GM06990 (cell line): ENCODE results near the gene NTSR2.

Source experiments
- DNase-seq: peaks from one replicate; pipeline ENCODE4 v3.0.0-alpha.2; 2011; ENCODE audit not compliant: insufficient read length; ENCODE audit errors: extremely low read depth
- H3K27me3 ChIP-seq: replicated peaks from 2 replicates; pipeline ENCODE4 v1.6.0; 2011; ENCODE audit warnings: low read length; ENCODE audit not compliant: control insufficient read depth, insufficient read depth
- H3K36me3 ChIP-seq: 2 replicates; pipeline ENCODE4 v1.5.1; 2011; ENCODE audit warnings: low read length; ENCODE audit not compliant: control insufficient read depth, insufficient read depth
- H3K4me3 ChIP-seq: replicated peaks from 2 replicates; pipeline ENCODE4 v1.5.1; 2011; ENCODE audit warnings: low read depth, mild to moderate bottlenecking, control low read depth, low read length
- TF ChIP-seq, protein P1 (sequence below): IDR thresholded peaks from 2 replicates; pipeline ENCODE4 v1.5.1; 2011; ENCODE audit warnings: low read length, control low read depth, mild to moderate bottlenecking, inconsistent platforms; ENCODE audit not compliant: insufficient read depth, poor library complexity, severe bottlenecking

Gene NTSR2, protein sequence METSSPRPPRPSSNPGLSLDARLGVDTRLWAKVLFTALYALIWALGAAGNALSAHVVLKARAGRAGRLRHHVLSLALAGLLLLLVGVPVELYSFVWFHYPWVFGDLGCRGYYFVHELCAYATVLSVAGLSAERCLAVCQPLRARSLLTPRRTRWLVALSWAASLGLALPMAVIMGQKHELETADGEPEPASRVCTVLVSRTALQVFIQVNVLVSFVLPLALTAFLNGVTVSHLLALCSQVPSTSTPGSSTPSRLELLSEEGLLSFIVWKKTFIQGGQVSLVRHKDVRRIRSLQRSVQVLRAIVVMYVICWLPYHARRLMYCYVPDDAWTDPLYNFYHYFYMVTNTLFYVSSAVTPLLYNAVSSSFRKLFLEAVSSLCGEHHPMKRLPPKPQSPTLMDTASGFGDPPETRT

GRCh38 chr2:11669454-11670291, at the start of gene NTSR2:
Gene NTSR2 (minus strand): TSS chr2:11670195. CDS start chr2:11670129, 66 bp downstream.
- Histone ChIP-seq H3K36me3 (no peaks in the 10 kb centered on the region), H3K4me3 (no peak within 1 kb of the TSS), H3K27me3 (peaks cover 3% of the 10 kb centered on the region)
- DNase-seq = no peak
- TF ChIP-seq, protein P1, sequence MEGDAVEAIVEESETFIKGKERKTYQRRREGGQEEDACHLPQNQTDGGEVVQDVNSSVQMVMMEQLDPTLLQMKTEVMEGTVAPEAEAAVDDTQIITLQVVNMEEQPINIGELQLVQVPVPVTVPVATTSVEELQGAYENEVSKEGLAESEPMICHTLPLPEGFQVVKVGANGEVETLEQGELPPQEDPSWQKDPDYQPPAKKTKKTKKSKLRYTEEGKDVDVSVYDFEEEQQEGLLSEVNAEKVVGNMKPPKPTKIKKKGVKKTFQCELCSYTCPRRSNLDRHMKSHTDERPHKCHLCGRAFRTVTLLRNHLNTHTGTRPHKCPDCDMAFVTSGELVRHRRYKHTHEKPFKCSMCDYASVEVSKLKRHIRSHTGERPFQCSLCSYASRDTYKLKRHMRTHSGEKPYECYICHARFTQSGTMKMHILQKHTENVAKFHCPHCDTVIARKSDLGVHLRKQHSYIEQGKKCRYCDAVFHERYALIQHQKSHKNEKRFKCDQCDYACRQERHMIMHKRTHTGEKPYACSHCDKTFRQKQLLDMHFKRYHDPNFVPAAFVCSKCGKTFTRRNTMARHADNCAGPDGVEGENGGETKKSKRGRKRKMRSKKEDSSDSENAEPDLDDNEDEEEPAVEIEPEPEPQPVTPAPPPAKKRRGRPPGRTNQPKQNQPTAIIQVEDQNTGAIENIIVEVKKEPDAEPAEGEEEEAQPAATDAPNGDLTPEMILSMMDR = no peak

DNA sequence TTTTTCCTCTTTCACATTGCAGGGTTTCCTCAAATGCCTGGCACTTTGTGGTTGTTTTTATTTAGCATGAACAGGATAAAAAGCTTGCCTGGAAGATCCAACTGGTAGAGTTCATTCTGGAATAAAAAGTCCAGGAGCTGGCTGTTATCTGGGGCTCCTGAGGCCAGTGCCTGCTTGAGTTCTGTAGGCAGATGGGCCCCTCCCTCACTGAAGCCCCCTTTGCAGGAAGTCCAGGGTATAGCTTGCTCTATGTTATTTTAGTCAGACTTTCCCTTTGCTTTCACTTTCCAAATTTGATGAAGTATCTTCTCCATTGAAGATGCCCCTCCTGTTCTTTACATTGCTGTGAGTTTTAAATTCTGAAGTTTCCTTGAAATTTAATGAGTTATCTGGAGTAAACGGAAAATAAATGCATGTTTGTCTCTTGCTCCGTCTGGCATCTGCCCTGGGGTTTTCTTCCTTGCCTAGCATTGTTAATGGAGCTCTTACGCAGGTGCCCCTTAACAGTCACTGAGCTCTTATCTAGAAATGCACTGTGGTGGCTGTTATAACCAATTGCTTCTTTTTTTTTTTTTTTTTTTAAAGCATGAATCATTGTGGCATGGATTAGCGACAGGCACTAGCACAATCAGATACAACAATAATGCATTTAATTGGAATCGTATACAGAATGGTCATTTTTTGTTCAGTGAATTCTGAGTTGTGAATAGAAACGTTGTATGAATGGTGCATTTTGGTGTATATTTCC, 49.4 kb upstream of the NTSR2 start:
- Histone ChIP-seq H3K4me3 (no peak overlapping the region), H3K36me3 (no peaks in the 10 kb centered on the region), H3K27me3 (peaks cover 7% of the 10 kb centered on the region)
- DNase-seq = no peak
- TF ChIP-seq, protein P1 = no peak

DNA sequence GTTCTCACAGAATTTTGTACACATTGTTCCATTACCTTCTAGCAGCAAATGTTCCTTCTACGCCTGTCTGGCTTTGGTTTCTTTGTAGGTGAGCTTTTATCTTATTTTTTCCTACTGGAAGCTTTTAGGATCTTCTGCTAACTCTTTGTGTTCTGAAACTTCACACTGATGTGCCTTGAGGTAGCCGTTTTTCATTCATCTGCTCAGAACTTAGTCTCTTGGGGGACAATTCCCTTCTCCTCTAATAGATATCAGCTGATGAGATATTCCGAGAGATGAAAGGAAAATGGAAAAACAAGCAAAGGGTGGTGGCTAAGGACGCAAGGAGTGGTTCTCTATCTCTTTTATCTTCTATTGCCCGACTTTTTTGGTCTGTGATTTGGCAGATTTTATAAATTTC, 48.6 kb upstream of the NTSR2 start:
- TF ChIP-seq, protein P1 = no peak
- peaks cover 9% of the 10 kb centered on the region for H3K27me3 ChIP-seq
- H3K4me3 ChIP-seq = no peak overlapping the region
- no peak for DNase-seq
- no peaks in the 10 kb centered on the region for H3K36me3 ChIP-seq

GRCh38 chr2:11717623-11718022, 47.6 kb upstream of the NTSR2 start:
- DNase-seq = no peak
- Histone ChIP-seq H3K4me3 (no peak overlapping the region), H3K27me3 (peaks cover 9% of the 10 kb centered on the region), H3K36me3 (no peaks in the 10 kb centered on the region)
- TF ChIP-seq, protein P1 = no peak

GRCh38 chr2:11716689-11717321, 46.8 kb upstream of the NTSR2 start:
- H3K4me3 ChIP-seq = no peak overlapping the region
- TF ChIP-seq, protein P1 = no peak
- no peak for DNase-seq
- peaks cover 9% of the 10 kb centered on the region for H3K27me3 ChIP-seq
- no peaks in the 10 kb centered on the region for H3K36me3 ChIP-seq
